HG03342 (cell line): ENCODE measurements around the gene SPTBN2.

Source experiments
- ATAC-seq: cut with Tn5 transposase; IDR thresholded peaks from one replicate; pipeline ENCODE4 v1.9.1; 2021; ENCODE audit warnings: mild to moderate bottlenecking, moderate library complexity; ENCODE audit not compliant: unreplicated experiment

Gene SPTBN2

GRCh38 chr11:66705587-66706335 is 23.3 kb downstream of the SPTBN2 start:
- no peak for ATAC-seq

GRCh38 chr11:66704659-66705360 is 24.2 kb downstream of the SPTBN2 start:
- no peak for ATAC-seq

GRCh38 chr11:66701432-66702240 is 27.4 kb downstream of the SPTBN2 start:
- ATAC-seq, result no peak

GRCh38 chr11:66700742-66701141 is 28.3 kb downstream of the SPTBN2 start:
- ATAC-seq, result no peak

- no peak for ATAC-seq
Measured at GRCh38 chr11:66700337-66700736, 28.7 kb downstream of the SPTBN2 start.

- no peak for ATAC-seq
Measured at GRCh38 chr11:66698491-66698890, 30.5 kb downstream of the SPTBN2 start.

- no peak for ATAC-seq
Measured at GRCh38 chr11:66697988-66698387, 31.0 kb downstream of the SPTBN2 start.

GRCh38 chr11:66696146-66696545 is 32.9 kb downstream of the SPTBN2 start:
- ATAC-seq, result no peak

GRCh38 chr11:66694732-66695207 is 34.2 kb downstream of the SPTBN2 start:
- ATAC-seq, result peak; percentile 40

GRCh38 chr11:66694056-66694410 is 35.0 kb downstream of the SPTBN2 start:
- no peak for ATAC-seq

GRCh38 chr11:66693356-66694055 is 35.5 kb downstream of the SPTBN2 start:
- ATAC-seq, result no peak

- ATAC-seq, result no peak
Measured at GRCh38 chr11:66692871-66693331, 36.1 kb downstream of the SPTBN2 start.

GRCh38 chr11:66692446-66692845 is 36.6 kb downstream of the SPTBN2 start:
- ATAC-seq, result no peak

- no peak for ATAC-seq
Measured at GRCh38 chr11:66691311-66691980, 37.6 kb downstream of the SPTBN2 start.

- ATAC-seq, result no peak
Measured at GRCh38 chr11:66689661-66690590, 39.1 kb downstream of the SPTBN2 start.

- ATAC-seq, result no peak
Measured at GRCh38 chr11:66688561-66689534, 40.2 kb downstream of the SPTBN2 start.

- ATAC-seq, result no peak
Measured at GRCh38 chr11:66687831-66688281, 41.2 kb downstream of the SPTBN2 start.
